Frontal cortex (tissue), 4 donors: ENCODE measurements around the gene UNC13A. TPM values are rescaled to one million over a fixed set of nuclear protein-coding genes. Genes with fewer than 3 reads are reported as not detected.

Experiments
- DNase-seq, 2 donors: peaks; one replicate each; pipeline ENCODE4 v3.0.0; 2012; ENCODE audit warnings: low spot score in 2 of 2
- FAIRE-seq: peaks from 2 replicates; lab custom pipeline; 2012; peaks lifted over from hg19 to GRCh38; lab: Jason Lieb, UNC
- total RNA-seq: library from RNA; depleted of rRNA; stranded (reverse); fragments of >200 nt; gene quantifications from one replicate; pipeline ENCODE4 v1.2.3, GENCODE V29; 2014
- donor health status: control.
- donor health status: control.
- donor health status: control.

The UNC13A gene
- total RNA-seq, 1 donor from 2014 or later: 27.3 TPM

- FAIRE-seq (no peak), DNase-seq (no peak)
Observed at GRCh38 chr19:17677002-17677401, 11.2 kb downstream of the UNC13A start.

GRCh38 chr19:17676295-17676694, 11.9 kb downstream of the UNC13A start:
- DNase-seq (no peak), FAIRE-seq (no peak)

GRCh38 chr19:17673937-17674799, 14.0 kb downstream of the UNC13A start:
- DNase-seq: no peak
- FAIRE-seq: no peak

GRCh38 chr19:17671906-17672305, 16.2 kb downstream of the UNC13A start:
- DNase-seq (no peak), FAIRE-seq (no peak)

- no peak for FAIRE-seq
Observed at GRCh38 chr19:17669419-17669818, 18.7 kb downstream of the UNC13A start.

GRCh38 chr19:17665058-17665457, 23.1 kb downstream of the UNC13A start:
- no peak for DNase-seq

More at GRCh38 chr19:17669419-17669818, 18.7 kb downstream of the UNC13A start:
- no peak for DNase-seq

GRCh38 chr19:17659996-17660395, 28.2 kb downstream of the UNC13A start:
- no peak for DNase-seq
- no peak for FAIRE-seq

More at GRCh38 chr19:17665058-17665457, 23.1 kb downstream of the UNC13A start:
- FAIRE-seq: no peak

- no peak for FAIRE-seq
- no peak for DNase-seq
Observed at GRCh38 chr19:17658666-17659065, 29.5 kb downstream of the UNC13A start.

GRCh38 chr19:17658240-17658639, 29.9 kb downstream of the UNC13A start:
- DNase-seq (no peak), FAIRE-seq (no peak)

GRCh38 chr19:17656970-17657369, 31.2 kb downstream of the UNC13A start:
- FAIRE-seq (no peak), DNase-seq (no peak)

GRCh38 chr19:17655751-17656472, 32.2 kb downstream of the UNC13A start:
- FAIRE-seq (no peak), DNase-seq (no peak)

- DNase-seq: no peak
- FAIRE-seq: no peak
Observed at GRCh38 chr19:17654993-17655392, 33.2 kb downstream of the UNC13A start.

- FAIRE-seq: no peak
- DNase-seq: no peak
Observed at GRCh38 chr19:17652627-17653026, 35.5 kb downstream of the UNC13A start.

GRCh38 chr19:17648786-17649185, 39.4 kb downstream of the UNC13A start:
- FAIRE-seq: no peak
- no peak for DNase-seq

GRCh38 chr19:17648097-17648660, 40.0 kb downstream of the UNC13A start:
- no peak for DNase-seq
- FAIRE-seq: no peak

GRCh38 chr19:17647071-17648020, 40.8 kb downstream of the UNC13A start:
- DNase-seq: no peak
- FAIRE-seq: no peak

- DNase-seq: no peak
- no peak for FAIRE-seq
Observed at GRCh38 chr19:17646441-17646840, 41.7 kb downstream of the UNC13A start.

- DNase-seq (no peak), FAIRE-seq (no peak)
Observed at GRCh38 chr19:17645339-17645963, 42.7 kb downstream of the UNC13A start.

GRCh38 chr19:17642656-17643055, 45.5 kb downstream of the UNC13A start:
- no peak for FAIRE-seq

More at GRCh38 chr19:17642656-17643055, 45.5 kb downstream of the UNC13A start:
- DNase-seq: no peak
